Smooth muscle cell (in vitro differentiated cells): ENCODE results near the gene GNB1. TPM values are rescaled to one million over a fixed set of nuclear protein-coding genes. Genes with fewer than 3 reads are reported as not detected.

Experiments used
- DNase-seq: peaks from one replicate; lab custom pipeline; 2025; ENCODE audit not compliant: unreplicated experiment; lab: John Stamatoyannopoulos, UW
- H2AFZ ChIP-seq: fragments of 200-600 bp; sonication (generic); 2 replicates; pipeline ENCODE4 v1.6.0; 2016; ENCODE audit warnings: antibody characterized with exemption, low read depth, mild to moderate bottlenecking
- H3F3A ChIP-seq: fragments of 200-600 bp; sonication (generic); 2 replicates; pipeline ENCODE4 v1.6.0; 2017; ENCODE audit warnings: antibody characterized with exemption, low read depth
- H3K27ac ChIP-seq: fragments of 200-600 bp; sonication (generic); 2 replicates; pipeline ENCODE4 v1.5.1; 2016; ENCODE audit warnings: low read depth, mild to moderate bottlenecking
- H3K27me3 ChIP-seq: fragments of 200-600 bp; sonication (generic); 2 replicates; pipeline ENCODE4 v1.6.1; 2016; ENCODE audit warnings: low read depth, mild to moderate bottlenecking
- H3K36me3 ChIP-seq: fragments of 200-600 bp; sonication (generic); 2 replicates; pipeline ENCODE4 v1.5.1; 2016; ENCODE audit warnings: low read depth
- H3K4me1 ChIP-seq: fragments of 200-600 bp; sonication (generic); 2 replicates; pipeline ENCODE4 v1.5.1; 2016; ENCODE audit warnings: low read depth
- H3K4me2 ChIP-seq: fragments of 200-600 bp; sonication (generic); 2 replicates; pipeline ENCODE4 v1.6.0; 2016; ENCODE audit warnings: mild to moderate bottlenecking
- H3K4me3 ChIP-seq: fragments of 200-600 bp; sonication (generic); 2 replicates; pipeline ENCODE4 v1.5.1; 2016; ENCODE audit warnings: mild to moderate bottlenecking
- H3K79me2 ChIP-seq: fragments of 200-600 bp; sonication (generic); 2 replicates; pipeline ENCODE4 v1.6.0; 2016; ENCODE audit warnings: low read depth, mild to moderate bottlenecking
- H3K9ac ChIP-seq: fragments of 200-600 bp; sonication (generic); 2 replicates; pipeline ENCODE4 v1.6.0; 2016; ENCODE audit warnings: low read depth
- H3K9me3 ChIP-seq: fragments of 200-600 bp; sonication (generic); replicated peaks from 2 replicates; pipeline ENCODE4 v1.5.1; 2016; ENCODE audit warnings: low read depth
- H4K20me1 ChIP-seq: fragments of 200-600 bp; sonication (generic); 2 replicates; pipeline ENCODE4 v1.6.0; 2016; ENCODE audit warnings: low read depth
- CTCF ChIP-seq: fragments of 200-600 bp; sonication (generic); IDR thresholded peaks from 2 replicates; pipeline ENCODE4 v1.5.1; 2017; ENCODE audit warnings: borderline replicate concordance, mild to moderate bottlenecking, antibody characterized with exemption; ENCODE audit not compliant: insufficient read depth, poor library complexity, severe bottlenecking
- WGBS: methylation state at CpG from one replicate; pipeline ENCODE4 v1.1.7; 2016; ENCODE audit warnings: low lambda C conversion rate; 5-methylcytosine and 5-hydroxymethylcytosine counted together
- polyA plus RNA-seq: library from polyadenylated mRNA; unstranded; fragments of >200 nt; fragmentation: Nextera tagmentation; extraction: Ambion mirVana; gene quantifications from 2 replicates; pipeline ENCODE4 v1.2.1, GENCODE V29; 2016
- total RNA-seq: library from RNA; depleted of rRNA; stranded (reverse); fragments of >200 nt; gene quantifications from 2 replicates; pipeline ENCODE4 v1.2.3, GENCODE V29; 2014

The GNB1 gene
- total and polyA plus RNA-seq, 2 experiments from 2014 or later, result 208 to 293 TPM

- no peak for DNase-seq
- WGBS, result 90% methylated on average over 7 of the region's 7 CpGs
- Histone ChIP-seq H3K27me3 (no peaks in the 10 kb centered on the region), H3K36me3 (no peaks in the 10 kb centered on the region), H3K79me2 (peaks cover 100% of the 10 kb centered on the region), H3K4me1 (peaks cover 8% of the 10 kb centered on the region), H3K4me3 (no peak overlapping the region), H3K4me2 (no peak overlapping the region), H4K20me1 (peaks cover 100% of the 10 kb centered on the region), H3K9me3 (no peaks in the 10 kb centered on the region), H3F3A (peaks cover 22% of the 10 kb centered on the region), H3K9ac (no peak overlapping the region), H2AFZ (no peak overlapping the region), H3K27ac (no peak overlapping the region)
- TF ChIP-seq CTCF, result no peak
These were observed 37.2 kb downstream of the GNB1 start for GRCh38 chr1:1853593-1854257.

DNA sequence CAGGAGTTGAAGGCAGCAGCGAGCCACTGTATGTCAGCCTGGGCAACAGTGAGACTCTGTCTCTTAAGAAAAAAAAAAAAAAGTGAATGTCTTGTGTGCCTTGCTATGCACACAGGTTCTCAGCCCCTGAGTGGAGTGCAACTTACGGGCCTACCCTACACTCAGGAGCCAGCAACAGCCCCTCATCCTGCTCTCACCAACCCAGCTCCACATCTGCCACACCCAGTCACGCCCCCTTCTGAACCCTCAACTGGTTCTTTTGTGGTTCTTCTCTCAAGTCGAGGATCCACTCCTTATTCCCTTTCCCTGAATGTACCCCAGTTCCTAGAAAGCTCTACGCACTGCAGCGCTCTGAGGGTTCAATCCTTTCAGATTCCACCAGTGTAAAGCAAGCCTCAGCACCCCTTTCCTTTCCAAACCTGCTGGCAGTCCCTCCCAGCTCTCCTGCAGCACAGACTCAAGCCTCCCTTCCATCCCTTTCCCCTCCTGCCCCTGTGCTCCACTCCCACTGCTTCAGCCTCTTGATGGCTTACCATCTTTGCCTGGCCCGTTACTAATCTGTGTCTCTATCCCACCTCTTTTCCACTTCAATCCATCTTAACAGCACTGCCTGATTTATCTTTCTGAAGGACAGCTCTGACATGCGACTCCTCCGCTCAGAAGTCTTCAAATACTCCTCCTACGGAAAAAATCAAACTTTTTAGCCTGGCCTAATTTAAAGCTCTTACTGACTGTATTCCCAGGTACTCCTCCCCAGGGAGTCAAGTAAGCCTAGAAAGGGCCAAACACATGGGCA lies 38.1 kb downstream of the GNB1 start:
- Histone ChIP-seq H3K27me3 (no peaks in the 10 kb centered on the region), H4K20me1 (peaks cover 100% of the 10 kb centered on the region), H3K36me3 (no peaks in the 10 kb centered on the region), H3K79me2 (peaks cover 100% of the 10 kb centered on the region), H3F3A (peaks cover 28% of the 10 kb centered on the region), H3K9me3 (no peaks in the 10 kb centered on the region), H3K4me1 (no peaks in the 10 kb centered on the region), H3K9ac (no peak overlapping the region), H3K4me2 (no peak overlapping the region), H3K4me3 (no peak overlapping the region), H2AFZ (no peak overlapping the region), H3K27ac (peak overlapping the region; percentile 5)
- 84% methylated on average over 10 of the region's 10 CpGs for WGBS
- TF ChIP-seq CTCF, result no peak
- DNase-seq, result no peak

- peak overlapping the region; percentile 20 for H3K4me2 ChIP-seq
- no peaks in the 10 kb centered on the region for H3K36me3 ChIP-seq
- no peaks in the 10 kb centered on the region for H3K27me3 ChIP-seq
- no peaks in the 10 kb centered on the region for H3K9me3 ChIP-seq
- peaks cover 100% of the 10 kb centered on the region for H4K20me1 ChIP-seq
- H3K79me2 ChIP-seq, result peaks cover 100% of the 10 kb centered on the region
- H3K4me1 ChIP-seq, result no peaks in the 10 kb centered on the region
- no peak overlapping the region for H2AFZ ChIP-seq
- peak overlapping the region; percentile 50 for H3K27ac ChIP-seq
- peaks cover 33% of the 10 kb centered on the region for H3F3A ChIP-seq
- no peak for DNase-seq
- no peak overlapping the region for H3K4me3 ChIP-seq
- 85% methylated on average over 10 of the region's 10 CpGs for WGBS
- no peak for TF ChIP-seq CTCF
- no peak overlapping the region for H3K9ac ChIP-seq
These were observed 43.0 kb downstream of the GNB1 start for GRCh38 chr1:1847890-1848289.
